GM18858 (cell line): ENCODE results near the gene CDH16.
"Not testable (repeated sequence)": the region's sequence is repeated elsewhere in the genome, so short reads cannot be mapped to it uniquely, and the experiment has no call there.

Source experiments
- ATAC-seq: cut with Tn5 transposase; IDR thresholded peaks from one replicate; pipeline ENCODE4 v1.9.1; 2021; ENCODE audit not compliant: unreplicated experiment

Gene CDH16

DNA sequence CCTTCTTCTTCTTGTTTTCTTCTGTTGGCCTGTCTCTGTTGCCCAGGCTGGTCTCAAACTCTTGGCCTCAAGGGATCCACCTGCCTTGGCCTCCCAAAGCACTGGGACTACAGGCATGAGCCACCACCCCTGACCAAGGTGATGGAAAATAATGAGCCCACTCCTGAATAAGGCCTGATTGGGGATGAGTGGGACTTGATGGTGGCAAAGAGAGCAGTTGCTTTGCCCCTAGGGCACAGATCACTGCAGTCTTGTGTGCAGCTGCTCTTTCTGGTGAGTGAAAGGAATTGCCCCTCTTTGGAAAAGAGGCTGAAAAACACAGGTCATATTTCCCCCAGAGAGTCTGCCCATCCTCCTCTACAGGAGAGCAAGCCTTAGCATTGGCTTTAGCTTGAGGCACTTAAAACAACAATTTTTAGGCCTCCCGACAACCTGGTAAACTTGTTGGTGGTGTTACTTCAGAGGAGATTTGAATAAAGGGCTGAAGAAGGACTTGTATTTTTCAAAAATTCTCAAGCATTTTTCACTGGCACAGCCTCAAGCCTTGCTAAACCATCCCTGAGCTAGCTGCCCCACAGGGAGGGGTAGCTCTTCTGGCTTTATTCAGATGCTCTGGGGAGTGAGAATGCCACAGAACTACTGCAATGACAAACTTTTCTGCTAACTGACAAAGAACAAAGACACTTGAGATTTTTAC is 44.5 kb downstream of the CDH16 start:
- no peak for ATAC-seq

DNA sequence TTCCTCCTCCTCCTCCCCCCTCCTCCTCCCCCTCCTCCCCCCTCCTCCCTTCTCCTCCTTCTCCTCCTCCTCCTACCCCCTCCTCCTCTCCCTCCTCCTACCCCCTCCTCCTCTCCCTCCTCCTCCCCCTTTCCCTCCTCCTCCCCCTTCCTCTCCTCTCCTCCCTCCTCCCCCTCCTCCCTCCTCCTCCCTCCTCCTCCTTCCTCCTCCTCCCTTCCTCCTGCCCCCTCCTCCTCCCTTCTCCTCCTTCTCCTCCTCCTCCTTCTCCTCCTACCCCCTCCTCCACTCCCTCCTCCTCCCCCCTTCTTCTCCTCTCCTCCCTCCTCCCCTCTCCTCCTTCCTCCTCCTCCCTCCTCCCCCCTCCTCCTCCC is 45.0 kb downstream of the CDH16 start:
- ATAC-seq = no peak

GRCh38 chr16:66872943-66873684 is 45.6 kb downstream of the CDH16 start:
- ATAC-seq = peak; percentile 77

DNA sequence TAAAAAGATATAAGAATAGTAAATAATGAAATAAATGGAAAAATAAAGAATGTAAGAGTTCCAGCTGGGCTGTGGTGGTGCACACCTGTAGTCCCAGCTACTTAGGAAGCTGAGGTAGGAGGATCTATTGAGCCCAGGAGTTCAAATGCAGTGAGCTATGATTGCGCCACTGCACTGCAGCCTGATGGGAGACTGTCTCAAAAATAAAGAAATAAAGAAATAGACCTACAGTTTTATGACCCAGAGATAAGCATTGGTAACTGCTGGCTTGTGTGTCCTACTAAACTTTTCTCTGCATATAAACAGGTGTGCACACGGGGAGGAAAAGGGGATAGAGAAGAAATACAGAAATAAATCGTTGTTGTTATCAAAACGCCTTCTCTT is 46.1 kb downstream of the CDH16 start:
- no peak for ATAC-seq

DNA sequence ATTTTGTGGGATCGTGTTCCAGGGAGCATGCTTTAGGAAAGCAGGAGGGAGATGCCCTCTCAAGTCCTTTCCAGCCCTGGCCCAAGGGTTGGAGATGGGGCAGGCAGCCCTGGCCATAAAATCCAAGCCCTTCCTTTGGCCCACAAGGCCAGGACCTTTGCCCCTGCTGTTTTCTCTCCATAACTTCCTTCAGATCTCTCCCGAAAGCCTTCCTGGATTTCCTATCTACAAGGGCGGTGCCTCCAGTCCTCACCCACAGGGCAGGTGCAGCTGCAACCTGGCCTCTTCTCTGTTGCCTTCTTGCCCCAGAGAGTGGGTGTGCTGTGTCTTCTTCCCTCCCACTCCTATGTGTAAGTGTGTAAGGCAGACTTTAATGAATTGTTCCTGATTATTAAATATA is 46.8 kb downstream of the CDH16 start:
- ATAC-seq = no peak

GRCh38 chr16:66871363-66871762 is 47.3 kb downstream of the CDH16 start:
- ATAC-seq = not testable (repeated sequence)

GRCh38 chr16:66869424-66869823 is 49.3 kb downstream of the CDH16 start:
- no peak for ATAC-seq

DNA sequence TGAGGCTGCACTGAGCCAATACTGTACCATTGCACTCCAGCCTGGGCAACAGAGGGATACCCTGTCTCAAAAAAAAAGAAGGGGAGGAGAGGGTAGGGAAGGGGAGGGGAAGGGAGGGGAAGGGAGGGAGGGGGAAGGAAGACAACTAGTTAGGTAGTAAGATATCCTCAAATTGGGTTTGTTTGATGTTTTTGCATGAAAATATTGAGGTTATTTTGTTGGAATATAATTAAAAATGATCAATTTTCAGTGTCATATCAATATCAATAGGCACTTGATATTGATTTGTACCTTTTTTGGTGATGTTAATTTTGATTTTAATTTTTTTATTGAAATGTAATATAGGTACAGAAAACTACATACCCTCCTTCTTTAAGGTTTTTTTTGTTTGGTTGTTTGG is 55.0 kb downstream of the CDH16 start:
- ATAC-seq = no peak

- no peak for ATAC-seq
These were observed 56.6 kb downstream of the CDH16 start for GRCh38 chr16:66862023-66862520.

DNA sequence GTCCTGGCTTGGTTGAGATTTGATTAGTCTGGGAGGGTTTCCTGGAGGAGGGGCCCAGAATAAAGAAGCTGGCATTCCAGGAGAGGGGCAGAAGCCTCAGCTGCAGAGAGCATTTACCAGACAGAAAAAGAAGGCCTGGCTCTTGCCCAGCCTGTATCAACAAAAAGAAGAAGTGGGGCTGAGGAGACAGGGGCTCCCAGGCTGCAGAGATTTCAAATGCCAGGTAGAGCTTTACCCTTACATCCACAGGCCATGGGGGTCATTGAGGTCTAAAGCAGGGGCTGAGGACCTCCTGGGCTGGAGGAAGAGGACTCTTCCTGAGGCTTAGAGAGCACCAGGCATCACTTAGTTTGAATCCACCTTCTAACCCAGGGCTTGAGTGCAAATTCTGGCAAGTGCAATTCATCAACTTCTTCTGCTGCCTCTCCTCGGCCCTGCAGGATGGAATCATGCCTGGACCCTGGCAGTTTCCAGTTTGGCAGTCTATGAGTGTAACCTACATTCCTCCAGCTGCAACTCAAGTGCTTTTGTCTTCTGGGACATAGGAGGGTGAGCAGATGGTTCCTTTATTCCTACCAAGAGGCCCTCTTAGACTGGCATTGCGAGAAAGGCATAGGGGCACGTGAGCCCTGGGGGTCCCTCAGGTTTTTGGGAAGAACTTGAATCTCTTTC is 59.2 kb downstream of the CDH16 start:
- no peak for ATAC-seq

GRCh38 chr16:66858740-66859396 is 59.8 kb downstream of the CDH16 start:
- peak; percentile 46 for ATAC-seq
